ENCODE measurements around the gene KDM2A.
"Not testable (repeated sequence)": the region's sequence is repeated elsewhere in the genome, so short reads cannot be mapped to it uniquely, and the experiment has no call there.

KDM2A gene

DNA sequence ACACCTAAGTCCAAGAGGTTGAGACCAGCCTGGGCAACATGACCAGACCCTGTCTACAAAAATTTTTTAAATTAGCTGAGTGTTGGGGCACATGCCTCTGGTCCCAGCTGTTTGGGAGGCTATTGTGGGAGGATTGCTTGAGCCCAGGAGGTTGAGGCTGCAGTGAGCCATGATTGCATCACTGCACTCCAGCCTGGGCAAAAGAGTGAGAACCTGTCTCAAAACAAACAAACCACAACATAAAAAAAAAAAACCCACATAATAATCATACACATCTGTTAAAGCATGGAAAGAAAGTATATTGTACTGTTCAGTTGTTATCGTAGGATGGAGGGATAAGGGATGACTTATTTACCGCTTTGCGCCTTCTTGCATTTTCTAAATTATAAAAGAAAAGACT, 111.3 kb downstream of the KDM2A start:
- FAIRE-seq (no peak), DNase-seq (ENCODE audit: insufficient read length, low spot score) (no peak)
- TF ChIP-seq POU2F2 (IDR thresholded peaks at IDR 0.05; ENCODE audit: low read depth, low read length) (no peak), PAX5 (IDR thresholded peaks at IDR 0.05; ENCODE audit: insufficient read depth, low read length, severe bottlenecking) (no peak), POLR2AphosphoS5 (IDR thresholded peaks at IDR 0.05; ENCODE audit: low read depth, low read length) (no peak), POLR2A (IDR thresholded peaks at IDR 0.05; ENCODE audit: low read depth, low read length) (no peak), TAF1 (IDR thresholded peaks at IDR 0.05; ENCODE audit: low read depth, low read length) (no peak), SPI1 (IDR thresholded peaks at IDR 0.05; ENCODE audit: low read depth, low read length) (no peak)

DNA sequence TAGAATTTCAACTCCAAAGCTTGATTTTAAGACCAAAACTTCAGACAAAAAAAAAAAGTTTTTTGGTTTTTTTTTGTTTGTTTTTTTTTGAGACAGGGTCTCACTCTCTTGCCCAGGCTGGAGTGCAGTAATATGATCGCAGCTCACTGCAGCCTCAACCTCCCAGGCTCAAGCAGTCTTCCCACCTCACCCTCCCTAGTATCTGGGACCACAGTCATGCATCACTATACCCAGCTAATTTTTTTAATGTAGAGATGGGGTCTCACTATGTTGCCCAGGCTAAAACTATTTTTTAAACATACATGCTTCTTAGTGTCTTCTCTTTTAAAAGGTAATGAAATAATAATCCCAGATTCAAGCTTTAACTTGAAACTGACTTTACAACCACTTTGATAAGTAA, 111.8 kb downstream of the KDM2A start:
- FAIRE-seq, result no peak

GRCh38 chr11:67233584-67234190, 114.6 kb downstream of the KDM2A start:
- TF ChIP-seq SPI1 (IDR thresholded peaks at IDR 0.05; ENCODE audit: low read depth, low read length), result no peak
- TF ChIP-seq PAX5 (IDR thresholded peaks at IDR 0.05; ENCODE audit: insufficient read depth, low read length, severe bottlenecking), result no peak
- TF ChIP-seq POLR2AphosphoS5 (IDR thresholded peaks at IDR 0.05; ENCODE audit: low read depth, low read length), result no peak
- TF ChIP-seq POLR2A (IDR thresholded peaks at IDR 0.05; ENCODE audit: low read depth, low read length), result no peak
- no peak for TF ChIP-seq POU2F2 (IDR thresholded peaks at IDR 0.05; ENCODE audit: low read depth, low read length)
- no peak for TF ChIP-seq TAF1 (IDR thresholded peaks at IDR 0.05; ENCODE audit: low read depth, low read length)
- FAIRE-seq, result no peak
- no peak for DNase-seq (ENCODE audit: insufficient read length, low spot score)

More for the DNA sequence above, 111.8 kb downstream of the KDM2A start:
- TF ChIP-seq POLR2A (IDR thresholded peaks at IDR 0.05; ENCODE audit: low read depth, low read length) (no peak), SPI1 (IDR thresholded peaks at IDR 0.05; ENCODE audit: low read depth, low read length) (no peak), TAF1 (IDR thresholded peaks at IDR 0.05; ENCODE audit: low read depth, low read length) (no peak), PAX5 (IDR thresholded peaks at IDR 0.05; ENCODE audit: insufficient read depth, low read length, severe bottlenecking) (no peak), POLR2AphosphoS5 (IDR thresholded peaks at IDR 0.05; ENCODE audit: low read depth, low read length) (no peak), POU2F2 (IDR thresholded peaks at IDR 0.05; ENCODE audit: low read depth, low read length) (no peak)
- DNase-seq (ENCODE audit: insufficient read length, low spot score), result no peak

DNA sequence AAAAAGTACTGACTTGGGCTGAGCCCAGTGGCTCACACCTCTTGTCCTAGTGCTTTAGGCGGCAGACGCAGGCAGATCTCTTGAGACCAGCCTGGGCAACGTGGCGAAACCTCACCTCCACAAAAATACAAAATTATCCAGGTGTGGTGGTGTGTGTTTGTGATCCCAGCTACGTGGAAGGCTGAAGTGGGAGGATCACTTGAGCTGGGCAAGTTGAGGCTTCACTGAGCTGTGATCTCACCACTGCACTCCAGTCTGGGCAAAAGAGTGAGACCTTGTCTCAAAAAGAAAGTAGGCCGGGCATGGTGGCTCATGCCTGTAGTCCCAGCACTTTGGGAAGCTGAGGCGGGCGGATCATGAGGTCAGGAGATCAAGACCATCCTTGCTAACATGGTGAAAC, 115.5 kb downstream of the KDM2A start:
- not testable (repeated sequence) for FAIRE-seq; DNase-seq (ENCODE audit: insufficient read length, low spot score)

DNA sequence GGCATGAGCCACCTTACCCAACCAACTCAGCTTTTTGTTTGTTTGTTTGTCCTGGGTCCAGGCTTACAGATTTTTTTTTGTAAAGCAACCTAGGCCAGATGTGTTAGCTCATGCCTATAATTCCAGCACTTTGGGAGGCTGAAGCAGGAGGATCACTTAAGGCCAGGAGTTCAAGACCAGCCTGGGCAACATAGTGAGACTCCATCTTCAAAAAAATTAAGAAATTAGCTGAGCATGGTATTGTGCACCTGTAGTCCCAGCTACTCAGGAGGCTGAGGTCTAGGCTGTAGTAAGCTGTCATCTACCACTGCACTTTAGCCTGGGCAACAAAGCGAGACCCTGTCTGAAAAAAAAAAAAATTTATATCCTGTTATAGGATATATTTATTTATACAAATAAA, 118.5 kb downstream of the KDM2A start:
- FAIRE-seq, result no peak
- DNase-seq (ENCODE audit: insufficient read length, low spot score), result no peak
- TF ChIP-seq POU2F2 (IDR thresholded peaks at IDR 0.05; ENCODE audit: low read depth, low read length) (no peak), SPI1 (IDR thresholded peaks at IDR 0.05; ENCODE audit: low read depth, low read length) (no peak), PAX5 (IDR thresholded peaks at IDR 0.05; ENCODE audit: insufficient read depth, low read length, severe bottlenecking) (no peak), POLR2A (IDR thresholded peaks at IDR 0.05; ENCODE audit: low read depth, low read length) (no peak), POLR2AphosphoS5 (IDR thresholded peaks at IDR 0.05; ENCODE audit: low read depth, low read length) (no peak), TAF1 (IDR thresholded peaks at IDR 0.05; ENCODE audit: low read depth, low read length) (no peak)

- peak; percentile 23 for FAIRE-seq
- no peak for DNase-seq (ENCODE audit: insufficient read length, low spot score)
- TF ChIP-seq POU2F2 (IDR thresholded peaks at IDR 0.05; ENCODE audit: low read depth, low read length), result no peak
- TF ChIP-seq POLR2A (IDR thresholded peaks at IDR 0.05; ENCODE audit: low read depth, low read length), result no peak
- TF ChIP-seq POLR2AphosphoS5 (IDR thresholded peaks at IDR 0.05; ENCODE audit: low read depth, low read length), result no peak
- TF ChIP-seq SPI1 (IDR thresholded peaks at IDR 0.05; ENCODE audit: low read depth, low read length), result no peak
- no peak for TF ChIP-seq TAF1 (IDR thresholded peaks at IDR 0.05; ENCODE audit: low read depth, low read length)
- TF ChIP-seq PAX5 (IDR thresholded peaks at IDR 0.05; ENCODE audit: insufficient read depth, low read length, severe bottlenecking), result no peak
These were observed 120.1 kb downstream of the KDM2A start for GRCh38 chr11:67238894-67239782.

GRCh38 chr11:67239783-67240575, 120.9 kb downstream of the KDM2A start:
- peak; percentile 76 for DNase-seq (ENCODE audit: insufficient read length, low spot score)
- peak; percentile 94 for FAIRE-seq
- no peak for TF ChIP-seq PAX5 (IDR thresholded peaks at IDR 0.05; ENCODE audit: insufficient read depth, low read length, severe bottlenecking)
- peak; percentile 81 for TF ChIP-seq POU2F2 (IDR thresholded peaks at IDR 0.05; ENCODE audit: low read depth, low read length)
- 0 out of 2 replicates have a peak, but pooled peaks have one; percentile 3 for TF ChIP-seq SPI1 (IDR thresholded peaks at IDR 0.05; ENCODE audit: low read depth, low read length)
- peak; percentile 98 for TF ChIP-seq POLR2AphosphoS5 (IDR thresholded peaks at IDR 0.05; ENCODE audit: low read depth, low read length)
- peak; percentile 100 for TF ChIP-seq TAF1 (IDR thresholded peaks at IDR 0.05; ENCODE audit: low read depth, low read length)
- TF ChIP-seq POLR2A (IDR thresholded peaks at IDR 0.05; ENCODE audit: low read depth, low read length), result peak; percentile 97

DNA sequence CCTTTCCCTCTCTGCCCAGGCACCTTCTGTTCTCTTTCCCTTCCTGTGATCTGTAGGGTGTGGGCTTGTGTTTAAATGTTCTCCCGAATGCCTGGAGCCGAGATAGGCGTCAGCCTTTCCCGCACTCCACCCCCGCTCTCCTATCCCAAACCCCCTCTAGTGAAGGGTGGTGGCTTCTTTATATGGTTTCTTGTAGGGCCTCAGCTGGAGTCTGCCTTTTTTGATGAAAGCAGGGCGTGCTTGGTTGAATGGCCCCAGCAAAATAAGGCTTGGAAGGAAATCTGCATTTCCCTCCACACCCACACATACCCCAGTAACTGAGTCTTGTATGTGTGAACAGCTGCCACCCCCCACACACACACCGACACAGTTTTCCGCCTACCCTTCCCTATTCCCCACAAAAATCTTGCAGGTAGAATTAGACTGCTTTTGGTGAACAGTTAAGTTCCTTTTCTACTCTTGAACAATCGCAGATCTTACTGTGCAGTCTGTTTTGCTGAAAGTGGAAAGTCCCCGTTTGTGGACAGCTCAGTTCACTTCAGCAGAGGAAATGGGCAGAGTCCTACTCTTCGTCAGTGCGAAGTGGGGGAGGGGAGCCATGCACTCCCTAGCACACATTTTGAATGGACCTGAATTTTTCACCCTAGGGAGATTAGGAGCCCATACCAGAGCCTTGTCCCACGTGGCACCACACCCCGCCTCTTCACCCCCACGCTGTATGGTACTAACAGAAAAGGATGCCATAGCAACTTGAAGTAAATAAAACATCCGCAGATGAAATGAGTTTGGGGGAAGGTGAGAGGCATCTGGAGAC, 121.7 kb downstream of the KDM2A start:
- FAIRE-seq (peak; percentile 81), DNase-seq (ENCODE audit: insufficient read length, low spot score) (no peak)
- TF ChIP-seq POLR2AphosphoS5 (IDR thresholded peaks at IDR 0.05; ENCODE audit: low read depth, low read length) (peak; percentile 79), POU2F2 (IDR thresholded peaks at IDR 0.05; ENCODE audit: low read depth, low read length) (peak; percentile 73; the same call in 1 of the 2 replicates), PAX5 (IDR thresholded peaks at IDR 0.05; ENCODE audit: insufficient read depth, low read length, severe bottlenecking) (no peak), TAF1 (IDR thresholded peaks at IDR 0.05; ENCODE audit: low read depth, low read length) (peak; percentile 85), SPI1 (IDR thresholded peaks at IDR 0.05; ENCODE audit: low read depth, low read length) (peak; percentile 72), POLR2A (IDR thresholded peaks at IDR 0.05; ENCODE audit: low read depth, low read length) (peak; percentile 83)
